Activated naive CD8-positive, alpha-beta T cell treated with anti-CD3 and anti-CD28 coated beads for 36 hours (primary cell): Measurements from ENCODE around the gene POR. TPM values are rescaled to one million over a fixed set of nuclear protein-coding genes. Genes with fewer than 3 reads are reported as not detected.

Experiments
- DNase-seq: peaks from one replicate; pipeline ENCODE4 v3.0.0; 2021
- H3K27ac Mint-ChIP-seq: one replicate; pipeline ENCODE4 v1.8.0; 2022; ENCODE audit warnings: mild to moderate bottlenecking, moderate library complexity, mixed read lengths
- H3K27me3 Mint-ChIP-seq: one replicate; pipeline ENCODE4 v1.8.0; 2022; ENCODE audit warnings: mild to moderate bottlenecking, mixed read lengths
- H3K36me3 Mint-ChIP-seq: one replicate; pipeline ENCODE4 v1.8.0; 2021; ENCODE audit warnings: mild to moderate bottlenecking, mixed read lengths
- H3K4me1 Mint-ChIP-seq: one replicate; pipeline ENCODE4 v1.8.0; 2021; ENCODE audit warnings: mixed read lengths
- H3K4me3 Mint-ChIP-seq: one replicate; pipeline ENCODE4 v1.8.0; 2022; ENCODE audit warnings: mild to moderate bottlenecking, moderate library complexity, mixed read lengths
- H3K9me3 Mint-ChIP-seq: one replicate; pipeline ENCODE4 v1.8.0; 2022; ENCODE audit warnings: mixed read lengths
- total RNA-seq, 2 experiments: library from RNA; stranded (reverse); gene quantifications; one replicate each; pipeline ENCODE4 v1.2.3, GENCODE V29; 2021

POR gene
- total RNA-seq, 2 experiments from 2014 or later: 35.4 to 41.3 TPM

DNA sequence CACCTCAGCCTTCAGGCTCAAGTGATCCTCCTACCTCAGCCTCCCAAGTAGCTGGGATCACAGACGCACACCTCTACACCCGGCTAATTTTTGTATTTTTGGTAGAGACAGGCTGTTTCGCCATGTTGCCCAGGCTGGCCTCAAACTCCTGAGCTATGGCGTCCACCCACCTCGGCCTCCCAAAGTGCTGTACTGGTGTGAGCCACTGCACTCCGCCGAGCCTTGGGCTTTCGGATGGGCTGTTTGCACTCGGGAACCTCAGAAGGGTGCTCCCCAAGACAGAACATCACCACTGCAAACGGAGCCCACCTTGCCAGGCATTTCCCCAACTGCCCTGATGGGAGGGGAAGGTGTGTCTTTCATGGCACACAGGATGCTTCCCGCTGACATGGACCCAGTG lies 52.1 kb downstream of the POR start:
- Mint-ChIP-seq H3K27me3 (no peaks in the 10 kb centered on the region), H3K9me3 (no peaks in the 10 kb centered on the region), H3K27ac (no peak overlapping the region), H3K36me3 (no peaks in the 10 kb centered on the region), H3K4me3 (no peak overlapping the region), H3K4me1 (no peaks in the 10 kb centered on the region)
- DNase-seq: no peak

DNA sequence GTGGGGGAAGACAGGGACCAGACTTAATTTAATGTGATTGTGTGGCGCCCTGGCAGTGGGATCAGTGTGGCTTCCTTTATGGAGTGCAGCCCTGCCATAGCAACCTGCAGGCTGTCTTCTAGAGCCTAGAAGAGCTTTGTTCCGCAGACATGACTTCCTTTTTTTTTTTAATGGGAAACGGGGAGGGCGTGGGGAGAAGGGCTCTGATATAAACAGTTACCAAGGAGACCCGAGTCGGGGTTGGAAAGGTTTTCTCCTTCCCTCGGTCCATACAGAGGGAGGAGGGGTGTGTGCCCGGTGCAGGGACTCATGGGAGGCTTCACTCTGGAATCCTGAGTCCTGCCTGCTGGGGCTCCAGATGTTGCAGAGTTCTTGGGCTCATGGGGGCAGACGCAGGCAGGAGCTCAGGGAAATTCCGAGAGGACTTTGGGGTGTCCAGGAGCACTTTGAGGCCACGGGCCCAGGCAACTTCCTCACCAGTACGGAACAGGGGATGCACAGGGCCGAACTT lies 52.6 kb downstream of the POR start:
- H3K27me3 Mint-ChIP-seq: no peaks in the 10 kb centered on the region
- H3K4me3 Mint-ChIP-seq: no peak overlapping the region
- H3K4me1 Mint-ChIP-seq: no peaks in the 10 kb centered on the region
- peaks cover 4% of the 10 kb centered on the region for H3K36me3 Mint-ChIP-seq
- no peak for DNase-seq
- no peaks in the 10 kb centered on the region for H3K9me3 Mint-ChIP-seq
- no peak overlapping the region for H3K27ac Mint-ChIP-seq

DNA sequence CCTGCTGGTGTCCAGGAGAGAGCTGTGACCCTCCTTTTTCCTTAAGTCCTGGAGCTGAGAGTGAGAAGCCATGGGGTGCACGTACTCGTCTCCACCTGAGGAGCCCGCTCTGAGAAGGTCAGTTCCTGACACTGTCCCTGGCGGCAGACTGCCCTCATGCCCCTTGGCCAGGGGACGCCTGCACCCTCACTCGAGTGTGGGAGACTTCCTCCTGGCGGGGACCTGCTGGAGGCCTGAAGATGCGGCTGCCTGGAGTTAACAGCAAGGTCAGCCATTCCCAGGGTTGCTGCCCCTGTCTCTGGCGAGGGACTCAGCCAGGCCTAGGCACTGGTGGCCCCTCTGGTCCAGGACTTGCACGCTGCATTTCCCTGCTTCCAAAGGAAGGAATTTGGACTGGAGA lies 53.1 kb downstream of the POR start:
- Mint-ChIP-seq H3K27ac (no peak overlapping the region), H3K27me3 (no peaks in the 10 kb centered on the region), H3K4me1 (no peaks in the 10 kb centered on the region), H3K4me3 (no peak overlapping the region), H3K36me3 (peaks cover 4% of the 10 kb centered on the region), H3K9me3 (no peaks in the 10 kb centered on the region)
- no peak for DNase-seq

DNA sequence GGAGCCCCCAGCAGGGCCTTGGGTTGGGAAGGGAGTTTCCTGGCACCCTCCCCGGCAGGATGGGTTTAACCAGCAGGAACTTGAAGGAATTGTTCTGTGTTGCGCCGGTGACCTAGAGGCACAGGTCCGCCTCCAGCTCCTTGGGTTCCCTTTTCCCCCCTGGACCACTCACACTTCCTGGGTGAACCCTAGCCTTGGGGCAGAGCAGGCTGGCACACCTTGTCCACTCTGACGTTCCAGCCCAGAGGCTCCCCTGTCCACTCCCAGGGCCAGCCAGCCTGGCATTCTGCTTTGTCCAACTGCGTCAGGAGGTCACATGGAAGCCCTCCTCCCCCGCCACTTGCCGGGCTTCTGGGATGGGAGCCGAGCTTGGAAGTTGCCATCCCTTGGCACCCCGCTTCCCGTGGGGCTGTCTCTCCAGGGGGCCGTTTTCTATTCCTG lies 53.6 kb downstream of the POR start:
- DNase-seq: no peak
- H3K36me3 Mint-ChIP-seq: peaks cover 6% of the 10 kb centered on the region
- no peak overlapping the region for H3K4me3 Mint-ChIP-seq

DNA sequence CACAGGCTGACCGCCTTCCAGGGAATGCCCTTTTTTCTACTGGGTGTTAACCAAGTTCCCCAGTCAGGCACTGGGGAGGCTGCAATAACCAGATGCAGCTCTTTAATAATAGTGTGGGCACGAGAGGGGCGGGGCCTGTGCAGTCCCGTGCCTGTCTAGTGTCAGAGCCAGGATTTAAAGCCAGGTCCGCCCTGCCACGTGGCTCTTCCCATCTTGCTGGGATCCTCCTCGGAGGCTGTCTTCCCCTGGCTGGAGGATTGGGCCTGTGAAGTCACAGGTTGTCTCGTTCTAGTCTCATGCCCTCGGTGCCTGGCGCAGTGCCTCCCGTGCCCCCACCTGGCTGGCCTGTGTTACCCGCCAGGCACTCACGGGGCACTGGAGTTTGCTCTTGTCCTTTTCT lies 54.2 kb downstream of the POR start:
- no peak overlapping the region for H3K4me3 Mint-ChIP-seq
- H3K27ac Mint-ChIP-seq: no peak overlapping the region
- H3K4me1 Mint-ChIP-seq: no peaks in the 10 kb centered on the region
- peaks cover 10% of the 10 kb centered on the region for H3K36me3 Mint-ChIP-seq
- no peaks in the 10 kb centered on the region for H3K27me3 Mint-ChIP-seq
- no peak for DNase-seq
- no peaks in the 10 kb centered on the region for H3K9me3 Mint-ChIP-seq

More for the DNA sequence above, 53.6 kb downstream of the POR start:
- Mint-ChIP-seq H3K27ac (no peak overlapping the region), H3K27me3 (no peaks in the 10 kb centered on the region), H3K4me1 (no peaks in the 10 kb centered on the region), H3K9me3 (no peaks in the 10 kb centered on the region)

DNA sequence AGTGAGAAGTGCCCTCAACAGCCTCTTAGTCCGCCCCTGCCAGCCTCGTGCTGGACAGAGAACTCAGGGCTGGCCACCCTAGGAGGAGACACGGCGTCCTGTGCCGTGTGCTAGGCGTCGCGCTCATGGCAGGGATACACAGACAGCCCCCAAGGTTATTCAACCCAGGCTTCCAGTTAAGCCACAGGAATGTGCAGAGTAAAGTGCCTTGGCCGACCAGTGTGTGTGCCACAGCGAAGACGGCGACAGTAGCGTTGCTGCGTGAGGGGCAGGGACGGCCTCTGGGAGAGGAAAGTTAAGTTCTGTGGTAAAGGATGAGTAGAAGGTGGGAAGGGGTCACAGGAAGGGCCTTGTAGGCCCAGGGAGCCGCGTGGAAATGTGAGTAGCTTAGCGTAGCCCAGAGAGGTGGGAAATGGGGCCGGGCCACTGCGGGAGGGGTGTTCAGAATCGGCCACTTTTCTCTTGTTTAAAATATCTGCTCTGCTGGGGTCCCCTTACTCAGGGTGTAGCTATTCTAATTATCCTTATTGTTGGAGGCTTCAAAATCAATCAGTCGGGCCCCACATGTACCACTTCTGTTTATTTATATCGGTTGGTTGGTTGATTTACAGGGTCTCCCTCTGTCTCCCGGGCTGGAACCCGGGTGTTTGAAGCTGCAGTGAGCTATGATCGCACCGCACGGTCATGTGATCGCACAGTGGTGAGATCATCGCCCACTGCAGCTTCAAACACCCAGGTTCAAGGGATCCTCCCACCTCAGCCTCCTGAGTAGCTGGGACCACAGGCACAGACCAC lies 54.9 kb downstream of the POR start:
- DNase-seq: no peak
- Mint-ChIP-seq H3K27me3 (no peaks in the 10 kb centered on the region), H3K4me1 (no peaks in the 10 kb centered on the region), H3K4me3 (no peak overlapping the region), H3K27ac (no peak overlapping the region), H3K9me3 (no peaks in the 10 kb centered on the region), H3K36me3 (peaks cover 10% of the 10 kb centered on the region)

DNA sequence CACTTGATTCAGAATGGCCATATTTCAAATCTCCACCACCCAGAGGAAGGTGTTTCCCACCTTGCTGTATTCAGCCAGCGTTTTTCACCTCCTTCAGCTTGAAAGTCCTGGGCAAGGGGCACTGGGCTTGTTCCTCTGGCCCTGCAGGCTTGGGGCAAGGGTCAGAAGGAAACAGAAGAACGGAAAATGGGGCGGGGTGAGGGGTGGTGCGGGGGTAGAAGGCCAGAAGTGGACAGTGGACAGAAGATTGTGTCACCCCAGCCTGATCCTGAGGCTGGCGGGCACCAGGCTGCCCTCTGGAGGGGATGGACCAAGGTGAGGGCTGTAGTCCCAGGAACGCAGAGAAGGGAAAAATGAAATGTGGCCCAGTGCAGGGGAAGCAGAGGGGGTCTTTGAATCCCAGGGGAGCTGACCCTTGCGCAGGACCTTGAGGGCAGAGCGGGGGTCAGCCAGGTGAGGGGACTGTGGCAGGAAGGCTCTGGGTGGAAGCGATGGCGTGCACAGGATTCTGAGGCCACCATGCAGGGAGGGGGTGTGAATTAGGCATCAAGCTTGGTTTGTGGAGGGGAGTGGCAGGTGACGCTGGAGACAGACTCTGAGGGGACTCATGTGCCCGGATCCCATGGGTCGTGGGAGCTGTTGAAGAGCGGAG lies 56.5 kb downstream of the POR start:
- Mint-ChIP-seq H3K27ac (no peak overlapping the region), H3K27me3 (no peaks in the 10 kb centered on the region), H3K36me3 (peaks cover 10% of the 10 kb centered on the region), H3K4me1 (no peaks in the 10 kb centered on the region), H3K4me3 (no peak overlapping the region), H3K9me3 (no peaks in the 10 kb centered on the region)
- DNase-seq: no peak

DNA sequence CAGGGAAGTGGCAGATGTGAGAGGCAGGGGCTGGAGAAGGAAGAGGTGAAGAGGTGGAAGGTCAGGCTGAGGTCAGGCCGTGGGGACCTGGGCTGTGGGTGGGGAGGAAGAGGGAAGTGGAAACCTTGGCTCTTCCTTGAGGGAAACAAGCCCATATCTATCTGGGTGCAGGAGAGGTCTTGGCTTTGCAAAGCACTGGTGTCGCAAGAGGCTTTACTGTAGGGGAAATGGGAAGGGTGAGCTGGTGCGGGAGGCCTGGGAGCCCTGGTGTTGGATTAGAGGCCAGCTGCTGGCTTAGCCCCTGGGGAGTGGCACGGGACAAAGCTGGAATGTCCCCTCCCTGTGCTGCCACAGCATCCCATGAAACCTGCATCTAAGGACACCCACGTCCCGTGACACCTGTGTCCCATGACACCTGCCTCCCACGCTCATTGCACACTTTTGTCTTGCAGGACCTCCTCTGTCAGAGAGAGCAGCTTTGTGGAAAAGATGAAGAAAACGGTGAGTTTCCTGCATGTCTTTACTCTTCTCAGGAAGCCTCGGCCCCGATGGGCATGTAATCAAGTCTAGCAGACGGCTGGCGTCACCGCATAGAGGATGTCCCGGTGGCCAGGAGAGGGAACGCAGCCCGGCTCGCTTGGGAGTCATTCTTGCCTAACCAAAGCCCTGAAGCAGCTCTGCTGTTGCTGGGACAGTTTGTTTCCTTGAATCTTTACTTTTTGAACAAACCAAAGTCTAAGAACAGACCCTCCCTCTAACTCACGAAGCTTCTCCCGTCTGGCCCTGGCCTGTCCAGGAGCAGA lies 57.2 kb downstream of the POR start:
- no peak overlapping the region for H3K27ac Mint-ChIP-seq
- H3K27me3 Mint-ChIP-seq: no peaks in the 10 kb centered on the region
- peaks cover 10% of the 10 kb centered on the region for H3K36me3 Mint-ChIP-seq
- H3K4me1 Mint-ChIP-seq: no peaks in the 10 kb centered on the region
- H3K9me3 Mint-ChIP-seq: no peaks in the 10 kb centered on the region
- no peak for DNase-seq
- H3K4me3 Mint-ChIP-seq: no peak overlapping the region

DNA sequence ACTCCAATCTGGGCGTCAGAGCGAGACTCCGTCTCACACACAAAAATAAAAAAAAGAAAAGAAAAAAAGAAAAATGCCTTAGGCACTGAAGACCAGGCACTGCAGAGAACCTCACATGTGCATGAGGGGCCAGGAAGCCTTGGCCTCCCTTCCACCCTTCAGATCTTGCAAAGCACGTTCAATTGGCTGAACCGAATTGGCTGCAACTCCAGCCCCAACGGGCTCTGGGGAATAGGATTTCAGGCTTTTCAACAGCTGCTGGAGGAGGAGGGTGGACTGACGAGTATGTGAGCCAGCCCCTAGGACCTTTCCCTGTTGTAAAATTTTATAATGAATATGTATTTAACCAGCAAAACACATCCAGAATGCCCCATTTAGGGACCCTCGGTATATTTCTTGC lies 62.8 kb downstream of the POR start:
- Mint-ChIP-seq H3K9me3 (no peaks in the 10 kb centered on the region), H3K4me3 (no peak overlapping the region), H3K4me1 (no peaks in the 10 kb centered on the region), H3K27ac (no peak overlapping the region), H3K27me3 (no peaks in the 10 kb centered on the region), H3K36me3 (peaks cover 5% of the 10 kb centered on the region)
- no peak for DNase-seq

DNA sequence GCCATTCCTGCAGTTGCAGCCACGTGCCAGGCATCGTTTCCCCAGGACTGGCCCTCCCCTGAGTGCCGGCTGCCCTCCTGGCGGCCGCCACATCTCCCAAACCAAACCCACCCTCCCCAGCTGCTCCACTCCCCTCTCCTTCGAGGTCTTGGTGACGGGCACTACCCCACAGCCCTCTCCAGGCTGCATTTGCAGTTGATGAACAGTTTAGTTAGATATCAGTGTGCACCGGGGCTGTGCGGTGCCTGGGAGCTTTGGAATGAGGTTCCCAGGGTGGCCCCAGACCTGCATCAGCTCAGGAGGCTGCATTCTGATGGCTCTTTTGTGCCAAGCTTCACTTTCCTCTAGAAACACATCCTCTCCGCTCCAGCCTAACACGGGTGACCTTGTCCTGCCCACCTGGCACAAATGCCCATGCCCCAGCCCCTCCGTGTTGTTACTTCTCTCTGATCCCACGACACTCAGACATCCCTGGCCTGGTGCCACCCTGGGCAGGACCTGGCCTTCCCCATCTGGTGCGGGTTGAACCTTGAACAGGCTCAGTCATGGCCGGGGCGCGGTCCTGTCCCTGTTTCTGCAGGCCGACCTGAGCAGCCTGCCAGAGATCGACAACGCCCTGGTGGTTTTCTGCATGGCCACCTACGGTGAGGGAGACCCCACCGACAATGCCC lies 64.9 kb downstream of the POR start:
- H3K9me3 Mint-ChIP-seq: no peaks in the 10 kb centered on the region
- no peak overlapping the region for H3K4me3 Mint-ChIP-seq
- H3K4me1 Mint-ChIP-seq: no peaks in the 10 kb centered on the region
- no peaks in the 10 kb centered on the region for H3K27me3 Mint-ChIP-seq
- DNase-seq: no peak
- H3K27ac Mint-ChIP-seq: no peak overlapping the region
- no peaks in the 10 kb centered on the region for H3K36me3 Mint-ChIP-seq

DNA sequence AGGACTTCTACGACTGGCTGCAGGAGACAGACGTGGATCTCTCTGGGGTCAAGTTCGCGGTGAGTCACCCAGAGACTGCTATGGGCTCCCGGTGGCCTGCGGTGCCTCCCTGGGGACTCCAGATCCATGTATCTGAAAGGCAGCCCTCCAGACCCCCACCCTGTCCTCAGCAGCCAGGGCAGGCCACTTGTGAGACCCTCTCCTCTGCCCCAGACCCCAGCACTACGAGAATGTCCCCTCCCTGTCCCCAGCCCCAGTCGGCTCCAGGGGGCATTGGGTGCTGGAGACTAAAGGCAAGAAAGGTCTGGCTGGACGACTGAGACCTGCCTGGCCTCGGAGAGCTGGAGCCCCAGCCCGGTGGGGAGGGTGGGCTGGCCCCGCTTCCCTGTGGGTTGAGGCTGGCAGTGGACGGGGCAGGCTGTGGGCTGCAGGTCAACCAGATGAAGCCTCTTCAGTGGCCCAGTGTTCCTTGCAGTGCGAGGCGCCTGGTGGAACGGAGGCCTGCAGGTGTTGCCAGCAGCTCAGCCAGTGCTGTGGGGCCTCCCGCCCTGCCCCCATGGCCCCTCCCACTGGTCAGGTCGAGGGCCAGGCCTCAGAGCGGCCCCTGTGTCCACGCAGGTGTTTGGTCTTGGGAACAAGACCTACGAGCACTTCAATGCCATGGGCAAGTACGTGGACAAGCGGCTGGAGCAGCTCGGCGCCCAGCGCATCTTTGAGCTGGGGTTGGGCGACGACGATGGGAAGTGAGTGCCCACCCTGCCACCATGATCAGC lies 65.7 kb downstream of the POR start:
- H3K27ac Mint-ChIP-seq: no peak overlapping the region
- DNase-seq: no peak
- H3K4me1 Mint-ChIP-seq: no peaks in the 10 kb centered on the region
- H3K27me3 Mint-ChIP-seq: no peaks in the 10 kb centered on the region
- H3K9me3 Mint-ChIP-seq: no peaks in the 10 kb centered on the region
- no peak overlapping the region for H3K4me3 Mint-ChIP-seq
- no peaks in the 10 kb centered on the region for H3K36me3 Mint-ChIP-seq

DNA sequence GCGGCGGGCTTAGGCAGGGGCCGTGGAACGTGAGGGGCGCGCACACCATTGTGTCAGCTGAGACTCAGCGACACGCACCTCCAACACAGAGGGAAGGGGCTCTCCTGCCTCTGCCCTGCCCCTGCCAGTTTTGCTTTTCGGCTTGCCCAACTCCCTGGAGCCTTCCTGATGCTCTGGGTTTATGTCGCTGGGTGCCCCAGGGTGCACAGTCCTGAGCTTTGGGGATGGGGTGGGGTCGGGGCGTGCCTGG lies 66.2 kb downstream of the POR start:
- H3K9me3 Mint-ChIP-seq: no peaks in the 10 kb centered on the region
- H3K27ac Mint-ChIP-seq: no peak overlapping the region
- H3K27me3 Mint-ChIP-seq: no peaks in the 10 kb centered on the region
- H3K36me3 Mint-ChIP-seq: no peaks in the 10 kb centered on the region
- no peaks in the 10 kb centered on the region for H3K4me1 Mint-ChIP-seq
- H3K4me3 Mint-ChIP-seq: no peak overlapping the region
- DNase-seq: no peak

DNA sequence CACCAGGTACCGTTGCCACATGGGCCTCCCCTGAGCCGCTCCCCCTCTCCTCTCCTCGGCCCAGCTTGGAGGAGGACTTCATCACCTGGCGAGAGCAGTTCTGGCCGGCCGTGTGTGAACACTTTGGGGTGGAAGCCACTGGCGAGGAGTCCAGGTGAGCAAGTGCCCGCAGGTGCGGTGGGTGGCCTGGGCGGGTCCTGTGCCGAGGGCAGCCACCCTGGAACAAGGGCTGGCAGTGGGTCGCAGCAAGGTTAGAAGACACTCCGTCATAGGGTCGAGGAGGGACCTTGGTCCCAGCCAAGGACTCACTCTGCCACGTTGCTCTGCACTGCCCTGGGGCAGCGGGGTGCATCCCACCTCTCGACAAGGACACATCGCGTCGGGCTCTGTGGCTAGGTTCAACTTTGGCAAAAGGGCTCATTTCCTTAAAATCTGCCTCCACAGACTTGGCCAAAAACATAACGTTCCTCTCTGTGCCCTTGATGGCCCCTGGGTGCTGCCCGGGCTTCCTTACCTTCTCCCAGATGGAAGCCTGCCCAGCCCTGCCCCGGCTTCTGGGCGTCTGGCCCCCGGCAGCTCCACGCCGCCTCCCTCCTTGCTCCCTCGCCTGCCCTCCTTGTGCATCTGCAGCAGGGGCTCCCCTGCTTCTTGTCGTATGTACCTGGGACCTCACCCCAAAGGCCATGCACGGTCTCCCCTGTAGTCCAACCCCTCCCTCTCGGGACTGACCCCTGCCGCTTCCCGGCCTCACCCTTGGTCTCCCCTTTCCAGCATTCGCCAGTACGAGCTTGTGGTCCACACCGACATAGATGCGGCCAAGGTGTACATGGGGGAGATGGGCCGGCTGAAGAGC lies 66.7 kb downstream of the POR start:
- H3K4me3 Mint-ChIP-seq: no peak overlapping the region
- H3K36me3 Mint-ChIP-seq: no peaks in the 10 kb centered on the region
- DNase-seq: no peak
- no peaks in the 10 kb centered on the region for H3K9me3 Mint-ChIP-seq
- no peaks in the 10 kb centered on the region for H3K4me1 Mint-ChIP-seq
- no peak overlapping the region for H3K27ac Mint-ChIP-seq
- H3K27me3 Mint-ChIP-seq: no peaks in the 10 kb centered on the region
